Sciatic nerve (tissue), 2 donors: ENCODE results near the gene EGFL7. TPM values are rescaled to one million over a fixed set of nuclear protein-coding genes. Genes with fewer than 3 reads are reported as not detected.
"Not testable (repeated sequence)": the region's sequence is repeated elsewhere in the genome, so short reads cannot be mapped to it uniquely, and the experiment has no call there.

Source experiments
- ATAC-seq: fragments of 200-7000 bp; cut with Tn5 transposase; one replicate; pipeline ENCODE4 v1.9.1; 2020; ENCODE audit warnings: mild to moderate bottlenecking, moderate library complexity
- DNase-seq: peaks from one replicate; pipeline ENCODE4 v3.0.0-alpha.2; 2020; ENCODE audit warnings: low spot score
- intact Hi-C: fragments of 100-400 bp; cut with DNase I; formaldehyde crosslinking; loops from one replicate; pipeline ENCODE4 v1.14.2; 2022
- total RNA-seq: library from RNA; stranded (reverse); fragmentation: NEBNext Ultra II Directional; extraction: Animal tissue kit (Norgen Biotek cat#: 25700); gene quantifications from one replicate; pipeline ENCODE4 v1.2.1, GENCODE V29; 2021
- donor health status: DM: no; HTN: no; CAD: no.
- donor health status: DM: no; HTN: no; CAD: no.

EGFL7 gene
- total RNA-seq, 1 donor from 2014 or later: 242 TPM

- not testable (repeated sequence) for DNase-seq
Measured at GRCh38 chr9:136704741-136705140, 42.0 kb downstream of the EGFL7 start.

GRCh38 chr9:136705564-136705963, 42.8 kb downstream of the EGFL7 start:
- no peak for ATAC-seq
- intact Hi-C loops: no loop called here
- DNase-seq: no peak

More at GRCh38 chr9:136704741-136705140, 42.0 kb downstream of the EGFL7 start:
- ATAC-seq, intact Hi-C loops: not testable (repeated sequence)

GRCh38 chr9:136707011-136707410, 44.3 kb downstream of the EGFL7 start:
- intact Hi-C loops: no loop called here
- DNase-seq (no peak), ATAC-seq (no peak)

GRCh38 chr9:136707849-136708517, 45.3 kb downstream of the EGFL7 start:
- no peak for DNase-seq
- ATAC-seq: no peak

GRCh38 chr9:136709454-136710109, 46.9 kb downstream of the EGFL7 start:
- ATAC-seq (no peak), DNase-seq (no peak)
- intact Hi-C loops: no loop called here

More at GRCh38 chr9:136707849-136708517, 45.3 kb downstream of the EGFL7 start:
- intact Hi-C loops: no loop called here

GRCh38 chr9:136710543-136710942, 47.8 kb downstream of the EGFL7 start:
- intact Hi-C loops: no loop called here
- no peak for ATAC-seq
- no peak for DNase-seq

- DNase-seq, intact Hi-C loops: not testable (repeated sequence)
- peak; percentile 43 for ATAC-seq
Measured at GRCh38 chr9:136711219-136711648, 48.5 kb downstream of the EGFL7 start.

- DNase-seq (no peak), ATAC-seq (peak; percentile 14)
- intact Hi-C loops: no loop called here
Measured at GRCh38 chr9:136711751-136712689, 49.3 kb downstream of the EGFL7 start, which contains the start of gene DIPK1B. Gene DIPK1B (plus strand): TSS chr9:136712572. CDS start chr9:136712666, 94 bp downstream.

- ATAC-seq (no peak), DNase-seq (no peak)
- intact Hi-C loops: no loop called here
Measured at GRCh38 chr9:136712690-136713544, 50.2 kb downstream of the EGFL7 start.

GRCh38 chr9:136713550-136713949, 50.8 kb downstream of the EGFL7 start:
- DNase-seq (no peak), ATAC-seq (no peak)
- intact Hi-C loops: no loop called here

GRCh38 chr9:136714096-136714892, 51.6 kb downstream of the EGFL7 start:
- intact Hi-C loops: no loop called here
- no peak for DNase-seq

GRCh38 chr9:136714893-136715274, 52.2 kb downstream of the EGFL7 start:
- intact Hi-C loops: no loop called here
- ATAC-seq: no peak
- DNase-seq: no peak

More at GRCh38 chr9:136714096-136714892, 51.6 kb downstream of the EGFL7 start:
- peak; percentile 4 for ATAC-seq

- intact Hi-C loops: no loop called here
- no peak for DNase-seq
- ATAC-seq: no peak
Measured at GRCh38 chr9:136717399-136717798, 54.7 kb downstream of the EGFL7 start.

GRCh38 chr9:136718345-136719194, 55.9 kb downstream of the EGFL7 start:
- DNase-seq: no peak
- no peak for ATAC-seq
- intact Hi-C loops: no loop called here

GRCh38 chr9:136719195-136719880, 56.6 kb downstream of the EGFL7 start:
- DNase-seq (no peak), ATAC-seq (no peak)
- intact Hi-C loops: no loop called here

- intact Hi-C loops: no loop called here
- ATAC-seq (peak; percentile 62), DNase-seq (no peak)
Measured at GRCh38 chr9:136720251-136720897, 57.7 kb downstream of the EGFL7 start.
